Activated CD4-positive, alpha-beta T cell treated with anti-CD3 and anti-CD28 coated beads, Interleukin-2, amount 50 U/mL, for 1 hour (primary cell): ENCODE results near the gene CHRNA5.
A peak's percentile ranks its signal among the peaks of the same experiment; 100 is the strongest.
"Not testable (repeated sequence)": the region's sequence is repeated elsewhere in the genome, so short reads cannot be mapped to it uniquely, and the experiment has no call there.

Source experiments
- DNase-seq: peaks from one replicate; pipeline ENCODE4 v3.0.0-alpha.2; 2020

The CHRNA5 gene

DNA sequence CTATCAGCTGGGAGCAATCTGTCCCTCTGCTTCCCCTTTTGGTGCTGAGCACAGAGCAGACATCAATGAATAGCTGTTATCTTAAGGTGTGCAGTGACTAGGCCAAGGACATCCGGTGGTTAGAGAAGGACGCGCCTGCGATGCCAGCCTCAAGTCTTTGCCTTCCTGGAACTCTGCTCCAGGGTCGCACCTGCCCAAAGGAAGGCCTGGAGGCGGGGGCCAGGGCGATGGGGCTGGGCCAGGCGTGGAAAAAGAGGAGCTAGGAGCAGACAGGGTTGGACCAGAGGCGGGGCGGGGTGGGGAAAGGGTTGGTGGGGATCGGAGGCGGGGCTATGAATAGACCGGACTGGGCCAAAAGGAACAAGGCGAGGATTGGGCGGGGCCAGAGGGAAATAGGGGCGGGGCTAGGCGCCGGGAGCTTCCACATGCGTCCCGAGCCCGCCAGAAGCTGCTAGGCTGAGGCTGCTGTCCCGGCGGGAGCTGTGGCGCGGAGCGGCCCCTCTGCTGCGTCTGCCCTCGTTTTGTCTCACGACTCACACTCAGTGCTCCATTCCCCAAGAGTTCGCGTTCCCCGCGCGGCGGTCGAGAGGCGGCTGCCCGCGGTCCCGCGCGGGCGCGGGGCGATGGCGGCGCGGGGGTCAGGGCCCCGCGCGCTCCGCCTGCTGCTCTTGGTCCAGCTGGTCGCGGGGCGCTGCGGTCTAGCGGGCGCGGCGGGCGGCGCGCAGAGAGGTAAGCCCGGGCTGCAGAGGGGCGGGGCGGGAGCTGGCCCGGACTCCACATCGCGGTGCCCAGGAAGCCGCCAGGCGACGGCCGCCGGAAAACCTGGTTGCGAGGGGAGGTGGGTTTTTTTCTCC, at the start of gene CHRNA5:
CHRNA5 (plus strand) TSS at position 424 of the 854 bp plus-strand sequence; CDS start at position 624, 200 bp downstream.
- peak; percentile 41 for DNase-seq

DNA sequence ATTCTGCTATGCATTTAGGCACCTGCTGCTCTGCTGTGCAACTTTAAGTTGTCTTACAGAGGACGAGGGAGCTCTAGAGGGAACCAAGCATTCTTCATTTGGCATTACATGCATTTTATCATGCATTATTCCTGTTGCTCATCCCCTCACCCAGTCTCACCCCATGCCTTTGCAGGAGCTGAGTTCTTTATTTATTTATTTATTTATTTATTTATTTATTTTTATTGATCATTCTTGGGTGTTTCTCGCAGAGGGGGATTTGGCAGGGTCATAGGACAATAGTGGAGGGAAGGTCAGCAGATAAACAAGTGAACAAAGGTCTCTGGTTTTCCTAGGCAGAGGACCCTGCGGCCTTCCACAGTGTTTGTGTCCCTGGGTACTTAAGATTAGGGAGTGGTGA, 45.3 kb upstream of the CHRNA5 start:
- not testable (repeated sequence) for DNase-seq

DNA sequence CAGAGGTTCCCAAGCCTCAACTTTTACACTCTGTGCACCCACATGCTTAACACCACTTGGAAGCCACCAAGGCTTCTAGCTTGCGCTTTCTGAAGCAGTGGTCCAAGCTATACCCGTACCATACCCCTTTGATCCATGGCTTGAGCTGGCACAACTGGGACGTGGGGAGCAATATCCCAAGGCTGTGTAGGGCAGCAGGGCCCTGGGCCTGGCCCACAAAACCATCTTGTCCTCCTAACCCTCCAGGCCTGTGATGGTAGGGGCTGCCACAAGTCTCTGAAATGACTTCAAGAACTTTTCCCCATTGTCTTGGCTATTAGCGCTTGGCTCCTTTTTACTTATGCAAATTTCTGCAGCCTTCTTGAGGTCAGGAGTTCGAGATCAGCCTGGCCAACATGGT, 41.1 kb upstream of the CHRNA5 start:
- no peak for DNase-seq

DNA sequence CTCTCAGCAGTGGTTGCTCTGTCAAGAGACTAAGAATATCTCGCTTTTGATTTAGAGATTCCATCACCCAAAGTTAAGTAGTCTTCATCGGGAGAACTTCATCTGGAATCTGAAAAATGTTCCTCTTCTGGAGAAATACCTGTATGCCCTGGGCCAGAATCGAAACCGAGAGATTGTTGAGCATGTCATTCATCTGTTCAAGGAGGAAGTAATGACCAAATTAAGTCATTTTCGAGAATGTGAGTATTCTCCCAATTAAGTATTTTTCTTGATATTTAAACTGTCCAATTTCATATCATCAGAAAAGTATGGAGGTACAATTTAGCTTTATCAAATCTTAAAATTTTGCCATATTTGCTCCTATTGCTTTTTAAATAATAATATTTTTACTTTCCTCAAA, 38.0 kb upstream of the CHRNA5 start:
- no peak for DNase-seq

DNA sequence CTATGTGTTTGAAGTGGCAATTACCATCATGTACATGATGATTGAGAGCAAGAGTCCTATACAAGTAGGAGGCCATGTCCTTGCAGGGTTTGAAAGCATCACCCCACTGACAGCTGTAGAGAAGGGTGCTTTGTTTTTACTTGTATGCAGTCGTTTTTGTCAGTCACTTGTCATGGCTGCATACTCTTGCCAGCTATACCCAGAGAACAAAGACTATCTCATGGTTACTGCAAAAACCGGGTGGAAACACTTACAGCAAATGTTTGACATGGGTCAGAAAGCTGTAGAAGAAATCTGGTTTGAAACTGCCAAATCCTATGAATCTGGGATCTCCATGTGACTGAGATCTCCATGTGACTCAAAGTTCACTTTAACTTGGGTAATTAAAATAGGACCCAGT, 32.0 kb upstream of the CHRNA5 start:
- no peak for DNase-seq

DNA sequence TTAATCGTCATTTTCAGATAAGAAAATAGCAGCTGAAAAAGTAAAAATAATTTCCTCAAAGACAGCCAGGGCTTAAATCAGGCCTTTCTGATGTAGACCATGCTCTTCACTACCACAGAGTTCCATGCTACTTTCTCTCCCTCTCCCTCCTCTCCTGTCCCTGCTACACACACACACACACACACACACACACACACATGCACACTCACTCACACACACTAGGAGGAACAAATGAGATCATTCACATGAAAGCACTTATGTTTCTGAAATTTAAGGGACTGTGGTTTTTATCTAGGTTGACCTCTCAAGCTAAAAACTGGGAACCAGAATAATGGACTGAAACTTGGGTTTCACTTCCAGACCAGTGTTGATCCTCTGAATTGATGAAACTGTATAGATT, 29.2 kb upstream of the CHRNA5 start:
- no peak for DNase-seq

DNA sequence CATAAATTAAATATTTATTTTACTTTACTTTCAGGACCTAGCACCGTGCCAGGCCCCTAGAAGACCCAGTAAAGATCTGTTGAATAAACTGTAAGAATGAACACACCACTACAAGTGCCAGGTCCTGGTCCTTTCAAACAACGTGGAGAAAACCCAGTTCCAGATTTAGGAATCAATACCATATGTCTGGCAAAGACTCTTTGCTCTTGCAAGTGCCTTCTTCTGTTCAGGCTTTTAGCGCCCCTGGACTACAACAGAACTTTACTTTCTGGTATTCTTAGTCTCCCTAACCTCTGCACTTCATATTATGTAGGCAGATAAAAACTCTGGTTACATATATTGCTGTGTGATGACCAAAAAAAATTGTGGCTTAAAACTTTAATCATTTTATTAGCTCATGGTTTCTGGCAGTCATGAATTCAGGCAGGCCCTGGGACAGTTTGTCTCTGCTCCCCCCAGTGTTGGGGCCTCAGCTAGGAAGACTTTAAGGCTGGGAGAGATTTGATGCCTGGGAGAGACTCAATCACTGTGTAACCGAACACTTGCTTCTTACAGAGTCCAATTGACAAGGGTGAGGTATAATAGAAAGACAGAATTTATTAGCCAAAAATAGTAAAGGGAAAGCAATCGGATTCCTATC, 27.9 kb upstream of the CHRNA5 start:
- no peak for DNase-seq

DNA sequence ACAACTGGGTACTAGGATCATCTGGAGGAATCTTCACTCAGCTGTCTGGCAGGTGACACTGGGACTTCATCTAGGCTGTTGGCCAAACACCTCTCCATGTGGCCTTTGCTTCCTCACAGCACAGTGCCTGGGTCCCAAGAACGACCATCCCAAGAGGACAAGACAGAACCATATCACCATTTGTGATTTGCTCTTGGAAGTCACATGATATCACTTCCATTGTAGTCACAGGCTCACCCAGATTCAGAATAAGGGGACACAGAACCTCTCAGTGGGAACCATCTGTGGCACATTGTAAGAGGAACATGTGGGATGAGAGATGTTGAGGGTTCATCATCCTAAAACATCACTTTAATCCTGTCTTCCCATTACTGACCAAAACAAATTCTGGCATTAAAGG, 27.0 kb upstream of the CHRNA5 start:
- no peak for DNase-seq

DNA sequence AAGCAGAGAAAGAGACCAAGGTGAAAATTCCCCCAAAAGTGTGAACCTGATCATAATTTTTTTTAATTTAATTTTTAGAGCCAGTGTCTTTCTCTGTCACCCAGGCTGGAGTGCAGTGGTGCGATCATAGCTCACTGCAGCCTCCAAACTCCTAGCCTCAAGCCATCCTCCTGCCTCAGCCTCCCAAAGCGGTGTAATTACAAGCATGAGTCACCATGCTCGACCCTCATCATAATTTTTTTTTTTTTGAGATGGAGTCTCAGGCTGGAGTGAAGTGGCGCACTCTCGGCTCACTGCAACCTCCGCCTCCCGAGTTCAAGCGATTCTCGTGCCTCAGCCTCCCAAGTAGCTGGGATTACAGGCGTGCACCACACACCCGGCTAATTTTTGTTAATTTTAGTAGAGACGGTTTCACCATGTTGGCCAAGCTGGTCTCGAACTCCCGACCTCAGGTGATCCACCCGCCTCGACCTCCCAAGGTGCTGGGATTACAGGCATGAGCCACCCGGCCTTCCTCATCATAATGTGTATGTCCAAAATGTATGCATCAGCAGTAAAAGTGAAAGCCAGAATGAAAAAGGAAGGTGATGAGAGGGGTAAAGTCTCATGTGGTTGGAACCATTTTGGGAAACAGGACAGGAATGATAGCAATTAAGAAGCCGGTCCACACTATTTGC, 25.7 kb upstream of the CHRNA5 start:
- not testable (repeated sequence) for DNase-seq

DNA sequence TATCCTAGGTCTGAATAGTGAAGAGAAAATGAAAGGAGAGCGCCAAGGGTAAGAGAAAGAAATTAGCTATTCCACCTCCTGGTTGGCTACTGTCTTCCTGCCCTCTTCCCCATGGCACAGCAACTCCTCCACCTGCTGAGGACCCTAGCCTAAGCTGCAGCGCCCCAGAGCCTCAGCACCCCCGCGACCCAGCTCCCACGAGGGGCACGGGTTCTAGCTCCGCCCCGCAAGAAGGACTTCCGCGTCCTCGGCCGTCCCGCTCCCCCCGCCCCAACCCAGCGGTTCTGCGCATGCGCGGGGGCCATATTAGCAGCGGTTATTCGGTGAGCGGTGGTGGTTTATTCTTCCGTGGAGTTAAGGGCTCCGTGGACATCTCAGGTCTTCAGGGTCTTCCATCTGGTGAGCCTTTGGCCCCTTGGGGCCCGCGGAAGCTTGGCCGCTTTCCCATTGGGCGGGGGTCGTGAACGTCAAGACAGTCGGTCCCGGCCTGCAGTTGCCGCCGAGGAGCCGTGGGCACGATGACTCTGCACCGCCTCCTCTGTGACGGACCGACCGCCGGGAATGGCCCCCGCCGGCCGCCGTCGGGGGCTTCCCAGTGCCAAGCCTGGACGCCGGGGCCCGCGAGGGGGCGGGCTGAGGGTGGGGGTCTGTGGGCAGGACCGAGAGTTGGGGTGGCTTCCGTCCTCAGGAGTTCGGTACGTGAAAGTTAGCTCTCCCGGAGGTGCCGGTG, 25.0 kb upstream of the CHRNA5 start, which contains the start of gene PSMA4:
PSMA4 (plus strand) TSS at position 304 of the 730 bp plus-strand sequence. CDS start 1,484 bp downstream, outside the sequence.
- peak; percentile 92 for DNase-seq

DNA sequence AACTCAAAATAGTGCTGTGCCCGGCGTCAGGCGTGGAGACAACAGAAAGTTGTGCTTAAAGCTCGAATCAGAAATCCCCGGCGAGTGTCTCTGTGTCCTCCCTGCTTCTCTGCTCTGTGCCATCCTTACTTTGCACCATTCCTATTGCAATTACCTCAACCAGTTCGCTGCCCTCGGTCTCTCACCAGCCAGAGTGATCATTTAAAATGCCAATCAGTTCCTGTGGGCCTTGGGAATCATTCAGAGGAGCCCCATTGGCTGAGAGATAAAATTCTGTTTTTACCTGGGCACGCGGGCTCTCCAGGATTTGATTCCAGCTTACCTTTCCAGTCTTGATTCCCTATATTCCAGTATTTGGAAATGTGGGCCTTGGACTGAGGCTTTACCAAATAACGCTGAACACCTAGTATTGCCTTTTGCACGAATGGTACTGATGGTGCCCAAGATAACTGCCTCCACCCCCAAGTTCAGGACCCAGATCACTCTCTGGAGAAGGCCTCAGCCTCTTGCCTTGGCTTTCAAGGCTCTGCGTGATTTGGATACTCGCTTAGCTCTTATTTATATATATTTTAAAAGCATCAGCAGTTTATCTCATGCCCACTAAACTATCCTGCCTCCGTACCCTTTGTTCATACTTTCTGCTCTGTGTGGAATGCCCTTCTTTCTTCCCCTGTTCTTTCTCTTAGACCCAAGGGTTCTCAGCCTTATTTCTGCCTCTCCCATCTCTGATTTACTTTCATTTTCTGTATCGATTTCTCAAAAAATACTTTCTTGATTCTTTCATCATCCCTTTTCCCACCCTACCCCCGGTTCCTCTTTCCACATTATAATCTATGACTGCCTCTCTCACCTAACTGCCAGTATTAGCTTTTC, 24.2 kb upstream of the CHRNA5 start:
- DNase-seq = no peak

DNA sequence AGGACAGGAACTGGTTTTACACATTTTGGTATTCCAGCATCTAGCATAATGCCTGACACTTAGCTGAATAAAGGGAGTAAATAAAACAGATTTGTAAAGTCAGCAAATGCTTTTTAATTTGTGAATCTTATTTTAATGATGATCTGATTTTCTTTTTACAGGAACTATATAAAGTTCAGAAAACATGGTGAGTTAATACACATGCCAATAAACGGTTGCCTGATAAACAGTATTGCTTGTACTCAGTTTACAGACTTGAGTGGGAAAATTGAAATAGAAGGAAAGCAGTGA, 23.6 kb upstream of the CHRNA5 start:
- DNase-seq = no peak

DNA sequence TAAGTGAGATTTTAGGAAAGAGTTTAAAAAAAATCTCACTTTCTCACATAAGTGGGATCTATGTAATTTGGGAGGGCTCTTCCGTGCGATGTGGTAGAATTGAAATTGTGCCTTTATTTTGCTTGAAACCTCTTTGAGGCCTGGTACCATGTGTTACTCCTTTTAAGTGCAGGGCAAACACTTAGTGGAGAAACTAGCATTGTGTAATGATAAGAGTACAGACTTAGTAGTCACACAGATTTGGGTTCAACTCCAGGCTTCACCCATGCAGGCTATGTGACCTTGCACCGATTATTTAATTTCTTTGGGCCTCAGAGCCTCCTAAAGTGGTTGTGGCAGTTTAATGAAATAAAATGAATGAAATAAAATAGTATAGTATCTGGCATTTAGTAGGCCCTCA, 22.7 kb upstream of the CHRNA5 start:
- no peak for DNase-seq

DNA sequence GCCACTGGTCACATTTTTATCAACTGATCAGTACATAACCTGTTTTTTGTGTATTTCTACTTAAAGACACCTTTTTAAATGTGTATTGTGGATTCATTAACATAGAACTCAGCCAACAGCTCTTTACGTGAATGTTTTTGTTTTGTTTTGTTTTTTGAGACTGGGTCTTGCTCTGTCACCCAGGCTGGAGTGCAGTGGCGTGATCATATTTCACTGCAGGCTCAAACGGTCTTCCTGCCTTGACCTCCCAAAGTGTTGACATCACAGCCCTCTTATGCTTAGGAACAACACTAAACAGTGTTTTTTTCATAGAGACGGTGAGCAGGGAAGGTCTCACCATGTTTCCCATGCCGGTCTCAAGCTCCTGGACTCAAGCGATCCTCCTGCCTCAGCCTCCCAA, 15.1 kb upstream of the CHRNA5 start:
- DNase-seq = no peak

DNA sequence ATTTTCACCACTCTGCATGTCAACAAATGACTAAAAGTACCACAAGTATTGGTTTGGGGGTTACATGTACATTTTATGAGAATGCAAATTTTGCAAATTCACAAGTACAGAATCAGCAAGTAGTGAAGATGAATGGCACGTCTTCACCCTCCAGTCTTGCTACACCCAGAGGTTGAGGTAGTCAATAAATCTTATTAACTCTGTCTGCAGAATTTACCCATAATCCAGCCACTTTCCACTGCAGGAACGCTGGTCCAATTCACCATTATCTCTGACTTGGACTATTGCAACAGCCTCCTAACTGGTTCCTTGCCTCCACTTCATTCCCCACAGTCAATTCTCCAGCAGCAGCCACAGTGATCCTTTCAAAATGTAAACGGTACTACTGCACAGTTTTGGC, 14.5 kb upstream of the CHRNA5 start:
- no peak for DNase-seq

DNA sequence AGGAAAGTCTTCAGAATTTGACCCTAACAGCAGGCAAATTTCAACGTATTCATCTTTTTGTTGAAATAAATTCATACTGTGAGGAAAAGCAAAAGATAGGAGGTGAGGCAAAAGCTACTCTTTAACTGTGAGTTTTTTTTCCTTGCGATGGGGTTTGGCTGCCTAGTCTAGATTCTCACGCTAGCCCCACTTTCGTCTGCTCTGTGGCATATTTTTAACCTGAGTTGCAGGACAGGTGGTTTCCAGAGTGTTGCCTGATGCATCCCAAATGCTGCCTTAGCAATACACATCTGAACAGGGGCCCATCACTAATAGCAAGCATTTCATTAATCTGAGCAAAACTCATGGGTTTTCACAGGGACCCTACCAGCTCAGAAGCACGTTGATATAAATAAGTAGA, 13.4 kb upstream of the CHRNA5 start:
- no peak for DNase-seq

DNA sequence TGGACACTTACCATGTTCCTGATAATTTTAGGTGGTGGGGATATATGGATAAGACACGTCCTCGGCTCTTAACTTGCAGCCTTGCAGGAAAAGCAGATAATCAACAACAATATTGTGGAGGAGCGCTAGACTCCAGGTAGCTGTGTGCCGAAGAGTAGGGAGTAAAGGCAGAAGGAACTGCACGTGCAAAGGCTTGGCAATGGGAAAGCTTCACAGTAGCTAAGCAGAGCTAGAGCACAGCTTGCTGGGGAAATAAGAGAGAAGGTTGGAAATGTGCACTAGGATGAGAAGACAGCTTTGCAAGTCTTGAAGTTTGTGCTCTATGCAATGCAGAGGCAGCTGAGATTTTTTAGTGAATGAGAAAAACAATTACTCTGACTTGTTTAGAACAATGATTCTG, 12.7 kb upstream of the CHRNA5 start:
- DNase-seq = no peak

DNA sequence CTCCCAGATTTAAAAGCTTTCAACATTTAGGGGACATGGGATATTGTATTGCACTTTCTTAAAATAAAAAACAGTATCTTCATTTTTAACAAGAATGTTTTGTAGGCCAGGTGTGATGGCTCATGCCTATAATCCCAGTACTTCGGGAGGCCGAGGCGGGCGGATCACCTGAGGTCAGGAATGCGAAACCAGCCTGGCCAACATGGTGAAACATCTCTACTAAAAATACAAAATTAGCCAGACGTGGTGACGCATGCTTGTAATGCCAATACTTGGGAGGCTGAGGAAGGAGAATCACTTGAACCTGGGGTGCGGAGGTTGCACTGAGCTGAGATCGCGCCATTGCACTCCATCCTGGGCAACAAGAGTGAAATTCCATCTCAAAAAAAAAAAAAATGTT, 5.1 kb upstream of the CHRNA5 start:
- DNase-seq = not testable (repeated sequence)

DNA sequence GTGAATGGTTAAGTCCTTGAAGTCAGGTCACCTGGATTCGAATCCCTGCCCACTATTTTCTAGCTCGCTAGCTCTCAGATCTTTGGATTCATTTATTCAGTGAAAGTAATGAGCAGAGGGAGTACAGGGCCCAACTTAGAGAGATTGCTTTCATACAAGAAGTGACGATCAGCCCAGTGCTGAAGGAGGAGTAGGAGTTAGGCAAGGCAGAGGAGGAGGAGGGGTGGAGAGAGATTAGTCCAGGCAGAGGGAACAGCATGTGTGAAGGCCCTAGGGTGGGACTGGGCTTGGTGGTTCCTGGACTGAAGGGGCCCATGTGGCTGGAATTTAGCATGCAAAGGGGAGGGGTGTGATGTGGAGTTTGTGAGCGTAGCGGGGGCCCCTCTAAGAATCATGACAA, 3.8 kb upstream of the CHRNA5 start:
- DNase-seq = no peak

DNA sequence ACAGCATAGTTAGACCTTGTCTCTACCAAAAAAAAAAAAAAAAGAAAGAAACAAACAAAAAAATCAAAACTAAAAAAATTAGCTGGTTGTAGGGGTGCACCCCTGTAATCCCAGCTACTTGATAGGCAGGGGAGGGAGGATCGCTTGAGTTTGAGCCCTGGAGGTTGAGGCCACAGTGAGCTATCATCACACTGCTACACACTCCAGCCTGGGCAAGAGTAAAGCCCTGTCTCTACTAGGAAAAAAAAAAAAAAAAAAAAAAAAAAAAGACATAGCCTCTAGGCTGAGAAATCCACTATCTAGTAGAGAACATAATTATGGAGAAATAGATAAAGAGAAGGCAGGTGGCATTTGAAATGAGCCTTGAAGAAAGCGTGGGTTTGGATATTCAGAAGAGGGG, 2.2 kb upstream of the CHRNA5 start:
- no peak for DNase-seq

DNA sequence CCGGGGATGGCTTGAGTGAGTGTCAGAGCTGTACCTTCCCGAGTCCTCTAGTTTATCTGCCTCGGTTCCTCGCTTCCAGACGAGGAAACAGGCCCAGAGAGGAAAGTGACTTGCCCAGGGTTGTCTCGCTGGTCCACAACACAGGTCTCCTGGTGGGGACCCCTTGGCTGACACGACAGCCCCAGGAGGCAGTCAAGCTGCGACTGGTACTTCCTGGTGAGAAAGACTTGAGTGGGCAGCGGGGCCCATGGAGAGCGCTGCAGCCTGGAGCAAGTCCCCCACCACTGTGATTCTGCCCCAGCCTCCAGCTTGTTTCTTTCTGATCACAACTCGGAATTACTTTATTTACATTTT, 600 bp upstream of the CHRNA5 start:
- DNase-seq = no peak
